Uterus (tissue), 2 donors: ENCODE data around the gene CTIF.

Source experiments
- CTCF ChIP-seq, 4 experiments: fragments of 200-600 bp in 2 of 4; fragments of 450-650 bp in 2 of 4; sonication (generic) in 2 of 4; IDR thresholded peaks; one replicate each; pipeline ENCODE4 v1.5.1; 2016 to 2019; ENCODE audit warnings: antibody characterized with exemption in 4 of 4, mild to moderate bottlenecking in 2 of 4, moderate library complexity in 1 of 4
- POLR2A ChIP-seq, 2 donors: fragments of 450-650 bp; IDR thresholded peaks; one replicate each; pipeline ENCODE4 v1.6.1; 2016; ENCODE audit warnings: antibody characterized with exemption in 2 of 2, mild to moderate bottlenecking in 1 of 2, moderate library complexity in 1 of 2

DNA sequence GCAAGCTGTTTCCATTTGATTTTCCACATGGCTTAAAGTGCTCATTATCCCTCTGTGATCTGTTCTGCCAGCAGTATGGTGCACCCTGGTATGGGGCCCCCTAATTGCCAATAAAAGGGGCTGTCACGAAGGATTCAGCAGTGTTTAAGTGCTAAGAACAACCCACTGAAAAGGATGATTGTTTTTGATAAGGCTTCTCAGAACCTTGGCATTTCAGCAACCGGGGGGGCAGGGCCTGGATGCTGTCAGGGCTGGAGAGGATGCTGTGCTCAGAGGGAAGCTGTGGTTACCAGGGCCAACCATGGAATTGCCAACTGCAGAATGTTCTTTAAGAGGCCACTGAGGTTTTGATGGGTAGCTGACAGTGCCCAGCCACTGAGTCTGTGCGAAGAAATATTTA lies 117.8 kb downstream of the CTIF start:
- TF ChIP-seq CTCF (IDR thresholded peaks at IDR 0.05) (no peak), POLR2A (IDR thresholded peaks at IDR 0.05) (no peak)
